GOT3 (cell line): ENCODE results near the gene FLNA.
"Not testable (repeated sequence)": the region's sequence is repeated elsewhere in the genome, so short reads cannot be mapped to it uniquely, and the experiment has no call there.

Experiments used
- DNase-seq: peaks from one replicate; lab custom pipeline; 2025; ENCODE audit warnings: mixed read lengths; lab: John Stamatoyannopoulos, UW

FLNA gene

DNA sequence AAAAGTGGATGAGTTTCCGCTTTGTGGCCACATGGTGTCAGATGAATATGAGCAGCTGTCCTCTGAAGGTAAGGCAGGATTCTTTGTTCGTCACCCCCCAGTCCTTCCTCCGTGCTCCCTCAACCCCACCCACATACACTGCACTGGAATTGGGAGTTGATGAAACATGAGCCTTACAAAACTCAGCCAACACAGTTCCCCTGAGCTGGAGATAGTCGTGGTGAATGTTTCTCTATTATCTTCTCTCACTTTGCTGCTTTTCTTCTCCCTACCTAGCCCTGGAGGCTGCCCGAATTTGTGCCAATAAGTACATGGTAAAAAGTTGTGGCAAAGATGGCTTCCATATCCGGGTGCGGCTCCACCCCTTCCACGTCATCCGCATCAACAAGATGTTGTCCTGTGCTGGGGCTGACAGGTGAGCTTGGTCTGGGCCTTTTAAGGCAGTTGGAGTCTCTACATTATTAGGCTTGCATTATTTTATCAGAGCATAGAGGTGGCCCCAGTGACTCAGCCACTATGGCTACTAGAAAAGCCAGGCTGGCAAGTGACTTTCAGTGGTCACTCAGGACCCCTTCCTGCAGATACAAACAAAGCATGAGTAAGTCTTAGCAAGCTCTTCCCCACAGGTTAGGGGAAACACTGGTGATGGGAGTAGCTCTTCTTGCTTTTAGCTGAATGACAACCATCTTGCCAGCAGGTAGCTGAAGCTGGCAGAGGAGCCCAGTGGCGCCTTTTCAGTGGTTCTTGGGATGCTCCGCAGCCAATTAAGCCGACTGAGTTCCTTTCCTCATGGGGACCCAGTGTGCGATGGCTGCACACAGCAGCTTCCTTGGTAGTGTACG lies 25.3 kb upstream of the FLNA start:
- no peak for DNase-seq

DNA sequence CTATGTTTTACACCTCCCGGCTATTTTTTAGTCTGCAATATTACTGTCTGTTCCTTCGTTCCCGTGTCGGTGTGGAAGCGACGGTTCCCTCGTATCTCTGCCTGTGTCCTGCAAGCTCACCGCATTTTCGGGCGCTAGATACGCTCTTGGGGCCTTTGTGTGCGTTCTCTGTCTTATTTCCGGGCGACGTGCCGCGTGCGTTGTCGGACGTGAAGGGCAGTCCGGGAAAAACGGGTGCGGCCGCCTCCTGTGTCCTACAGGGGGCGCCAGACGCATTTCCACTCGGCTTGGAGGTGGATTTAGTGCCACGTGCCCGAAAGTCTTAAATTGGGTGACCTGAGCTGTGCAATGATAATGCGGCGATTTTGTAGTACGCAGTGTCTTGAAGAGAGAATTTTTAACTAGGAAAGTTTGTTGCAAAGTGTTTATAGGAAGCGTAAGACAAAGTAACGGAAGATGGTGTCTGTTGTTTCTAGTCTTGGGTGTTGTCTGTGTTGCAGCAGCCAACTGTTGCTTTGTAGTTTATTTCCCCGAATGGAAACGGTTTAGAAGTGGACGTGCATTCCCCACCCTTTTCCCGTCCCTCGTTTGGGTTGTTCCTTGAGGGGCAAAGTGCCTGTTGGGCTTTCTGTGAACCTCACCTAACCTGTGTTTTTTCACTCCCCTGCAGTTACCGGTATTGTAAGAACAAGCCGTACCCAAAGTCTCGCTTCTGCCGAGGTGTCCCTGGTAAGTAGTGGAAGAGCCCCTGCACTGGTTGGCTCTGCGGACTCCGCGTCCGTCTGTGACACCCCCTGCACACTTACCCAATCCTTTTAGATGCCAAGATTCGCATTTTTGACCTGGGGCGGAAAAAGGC lies 24.5 kb upstream of the FLNA start:
- peak; percentile 52 for DNase-seq

- DNase-seq, result peak; percentile 89
Measured at GRCh38 chrX:154397888-154398667, 23.6 kb upstream of the FLNA start, which contains the start of gene RPL10. Gene RPL10 (plus strand): TSS chrX:154398377. CDS start chrX:154398520, 143 bp downstream.

GRCh38 chrX:154396973-154397887 lies 22.8 kb upstream of the FLNA start:
- DNase-seq, result no peak

- DNase-seq, result not testable (repeated sequence)
Measured at GRCh38 chrX:154396363-154396762, 21.9 kb upstream of the FLNA start.

- not testable (repeated sequence) for DNase-seq
Measured at GRCh38 chrX:154389812-154390747, 15.6 kb upstream of the FLNA start.

- not testable (repeated sequence) for DNase-seq
Measured at GRCh38 chrX:154388649-154389048, 14.2 kb upstream of the FLNA start.

- not testable (repeated sequence) for DNase-seq
Measured at GRCh38 chrX:154388094-154388493, 13.7 kb upstream of the FLNA start.

GRCh38 chrX:154384284-154384892 lies 10.0 kb upstream of the FLNA start:
- no peak for DNase-seq

DNA sequence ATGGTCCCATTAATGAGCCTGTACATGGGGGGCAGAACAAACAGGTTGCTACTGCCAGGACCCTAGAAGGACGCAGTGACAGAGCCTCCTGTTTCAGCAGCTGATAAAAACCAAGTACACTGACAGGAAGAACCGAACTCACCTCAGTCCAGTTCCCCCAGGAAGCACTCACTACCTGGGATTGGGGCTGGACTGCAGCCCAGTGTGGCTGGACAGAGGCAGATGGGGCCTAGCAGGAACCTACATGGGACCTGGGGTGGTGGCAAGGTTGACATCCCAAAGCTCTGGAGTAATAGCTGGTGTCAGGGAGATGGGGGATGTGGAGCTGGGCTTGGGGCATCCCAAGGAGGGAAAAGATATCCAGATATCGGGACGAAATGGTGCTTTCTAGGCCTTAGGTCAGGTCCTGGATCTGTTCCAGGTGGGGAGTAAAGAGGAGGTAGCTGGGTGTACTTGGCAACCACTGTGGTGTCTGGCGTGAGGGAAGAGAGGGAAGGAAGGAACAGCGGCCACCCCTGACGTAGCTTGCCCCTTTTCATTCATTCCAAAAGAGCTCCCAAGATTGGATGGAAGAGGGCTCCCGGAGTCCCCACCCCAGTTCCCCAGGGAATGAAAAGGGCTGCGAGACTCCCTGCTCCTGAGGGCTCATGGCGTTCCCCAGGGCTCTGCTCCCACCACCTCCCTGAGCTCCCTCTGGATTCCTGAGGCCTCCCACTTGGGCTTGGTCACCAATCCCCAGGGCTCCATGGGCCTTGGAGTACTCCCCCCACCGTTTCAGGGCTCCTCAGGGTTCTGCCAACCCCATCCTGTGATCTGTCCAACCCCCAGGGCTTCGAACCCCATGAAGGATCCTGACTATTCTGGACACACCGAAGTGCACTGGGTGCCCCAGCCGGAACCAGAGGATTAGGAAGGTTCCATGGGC lies 9.2 kb upstream of the FLNA start:
- no peak for DNase-seq

DNA sequence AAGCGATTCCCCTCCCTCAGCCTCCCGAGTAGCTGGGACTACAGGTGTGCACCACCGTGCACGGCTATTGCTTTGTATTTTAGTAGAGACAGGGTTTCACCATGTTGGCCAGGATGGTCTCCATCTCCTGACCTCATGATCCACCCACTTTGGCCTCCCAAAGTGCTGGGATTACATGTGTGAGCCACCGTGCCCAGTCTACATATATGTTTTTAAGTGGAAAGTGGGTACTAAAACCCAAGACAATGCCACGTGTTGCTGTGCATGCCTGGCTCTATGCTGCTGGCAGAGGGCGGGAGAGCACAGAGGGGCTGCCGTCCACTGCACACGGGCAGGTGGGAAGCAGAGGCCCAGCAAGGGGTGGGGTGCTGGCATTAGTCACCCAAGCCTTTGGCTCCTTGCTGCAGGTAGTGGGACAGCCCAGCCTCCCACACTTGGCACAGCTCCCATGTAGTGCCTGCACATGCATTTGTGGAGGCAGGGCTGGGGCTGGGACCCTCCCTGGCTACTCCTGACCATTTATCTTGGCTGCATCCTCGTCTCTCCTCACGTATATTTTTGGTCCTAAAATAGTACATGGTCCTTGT lies 8.1 kb upstream of the FLNA start:
- no peak for DNase-seq

DNA sequence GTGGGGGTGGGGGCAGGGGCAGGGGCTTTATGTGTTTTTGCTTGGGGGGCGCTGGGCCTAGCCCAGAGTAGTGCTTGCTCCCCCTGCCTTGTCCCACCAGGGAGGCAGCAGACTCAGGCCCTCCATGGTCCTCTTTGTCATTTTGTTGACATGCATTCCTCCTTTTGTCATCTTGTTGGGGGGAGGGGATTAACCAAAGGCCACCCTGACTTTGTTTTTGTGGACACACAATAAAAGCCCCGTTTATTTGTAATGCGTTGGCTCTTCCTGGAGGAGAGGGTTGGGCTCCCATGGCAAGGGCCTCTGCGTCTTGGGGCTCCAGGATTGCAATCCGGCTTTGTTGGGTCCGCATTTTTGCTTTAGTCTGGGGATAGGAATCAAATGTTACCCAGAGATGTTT lies 6.8 kb upstream of the FLNA start:
- no peak for DNase-seq

DNA sequence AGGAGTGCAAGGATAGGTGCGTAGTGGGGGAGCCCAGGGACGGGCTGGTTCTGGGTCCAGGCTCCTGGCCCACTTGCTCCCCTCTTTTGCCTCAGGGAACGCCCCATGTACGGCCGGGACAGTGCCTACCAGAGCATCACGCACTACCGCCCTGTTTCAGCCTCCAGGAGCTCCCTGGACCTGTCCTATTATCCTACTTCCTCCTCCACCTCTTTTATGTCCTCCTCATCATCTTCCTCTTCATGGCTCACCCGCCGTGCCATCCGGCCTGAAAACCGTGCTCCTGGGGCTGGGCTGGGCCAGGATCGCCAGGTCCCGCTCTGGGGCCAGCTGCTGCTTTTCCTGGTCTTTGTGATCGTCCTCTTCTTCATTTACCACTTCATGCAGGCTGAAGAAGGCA lies 6.4 kb upstream of the FLNA start:
- no peak for DNase-seq

DNA sequence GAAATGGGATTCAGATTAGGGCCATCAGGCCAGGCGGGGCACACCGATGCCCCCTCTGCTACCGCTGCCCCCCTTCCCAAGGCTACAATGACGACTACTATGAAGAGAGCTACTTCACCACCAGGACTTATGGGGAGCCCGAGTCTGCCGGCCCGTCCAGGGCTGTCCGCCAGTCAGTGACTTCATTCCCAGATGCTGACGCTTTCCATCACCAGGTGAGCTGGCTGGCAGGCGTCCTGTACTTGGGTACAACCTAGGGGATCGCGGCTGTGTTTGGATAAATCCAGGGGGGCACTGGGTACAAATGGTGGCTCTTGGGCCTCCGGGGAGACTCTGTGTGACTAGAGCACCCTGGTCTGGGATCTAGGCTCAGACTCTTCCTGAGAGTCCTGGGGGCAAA lies 5.7 kb upstream of the FLNA start:
- DNase-seq, result no peak

- no peak for DNase-seq
Measured at GRCh38 chrX:154379569-154379951, 5.1 kb upstream of the FLNA start.

DNA sequence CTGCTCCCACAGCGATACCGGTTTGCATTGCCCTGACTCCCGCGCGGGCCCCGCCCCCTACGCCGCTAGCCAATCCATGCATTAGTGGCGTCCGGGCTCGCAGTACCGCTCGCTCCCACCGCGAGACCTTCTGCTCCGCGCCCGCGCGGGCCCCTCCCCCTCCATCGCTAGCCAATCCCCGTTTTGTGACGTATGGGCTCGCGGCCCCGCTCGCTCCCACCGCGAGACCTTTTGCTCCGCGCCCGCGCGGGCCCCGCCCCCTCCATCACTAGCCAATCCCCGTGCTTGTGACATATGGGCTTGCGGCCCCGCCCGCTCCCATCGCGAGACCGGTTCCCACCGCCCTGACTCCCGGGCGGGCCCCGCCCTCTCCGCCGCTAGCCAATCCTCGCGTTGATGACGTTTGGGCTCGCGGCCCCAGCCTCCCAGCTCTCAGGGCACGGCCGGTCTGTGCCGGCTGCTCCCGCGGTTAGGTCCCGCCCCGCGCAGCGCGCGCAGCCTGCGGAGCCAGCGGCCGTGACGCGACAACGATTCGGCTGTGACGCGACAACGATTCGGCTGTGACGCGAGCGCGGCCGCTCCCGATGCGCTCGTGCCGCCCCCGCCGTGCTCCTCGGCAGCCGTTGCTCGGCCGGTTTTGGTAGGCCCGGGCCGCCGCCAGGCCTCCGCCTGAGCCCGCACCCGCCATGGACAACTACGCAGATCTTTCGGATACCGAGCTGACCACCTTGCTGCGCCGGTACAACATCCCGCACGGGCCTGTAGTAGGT lies 4.5 kb upstream of the FLNA start, which contains the start of gene EMD:
Gene EMD (plus strand): TSS at position 497 of the 770 bp plus-strand sequence. CDS start 190 bp downstream, at position 687.
- DNase-seq, result peak; percentile 93
